Measurements from ENCODE around the gene XPNPEP1. TPM values are rescaled to one million over a fixed set of nuclear protein-coding genes. Genes with fewer than 3 reads are reported as not detected.

The XPNPEP1 gene
- total and polyA plus RNA-seq, 12 donors: 17.8 to 103 (median 58.4) TPM

- Histone ChIP-seq H3K9me3 (replicated peaks in 1 of 3) (no peaks in the 10 kb centered on the region), H3K27me3 (no peaks in the 10 kb centered on the region), H3K4me3 (no peak overlapping the region), H3K36me3 (replicated peaks in 1 of 2) (no peaks in the 10 kb centered on the region), H3K27ac (peak overlapping the region in 2 of 5 donors; percentile 52 to 72), H3K4me1 (replicated peaks in 1 of 2) (peaks cover 15 to 54% of the 10 kb centered on the region in 2 donors)
- 49 to 74% (median 63%) methylated on average over 5 of the region's 5 CpGs for WGBS, 4 donors
- TF ChIP-seq CTCF (IDR thresholded peaks at IDR 0.05): no peak
- no peak for TF ChIP-seq POLR2A (IDR thresholded peaks at IDR 0.05)
- intact Hi-C loops (cut with DNase I): no loop called here
- peak in 6 of 7 donors; percentile 42 to 75 (median 56) for DNase-seq
Measured at GRCh38 chr10:109898666-109899355, 24.5 kb downstream of the XPNPEP1 start.

GRCh38 chr10:109898007-109898406, 25.3 kb downstream of the XPNPEP1 start:
- WGBS, 4 donors: 94 to 97% (median 95%) methylated on average over 6 of the region's 6 CpGs
- intact Hi-C loops (cut with DNase I): no loop called here
- H3K4me1 ChIP-seq (replicated peaks in 1 of 2): peaks cover 23 to 54% of the 10 kb centered on the region in 2 donors

GRCh38 chr10:109895848-109896247, 27.5 kb downstream of the XPNPEP1 start:
- Histone ChIP-seq H3K9me3 (replicated peaks in 1 of 3) (no peaks in the 10 kb centered on the region), H3K27ac (peak overlapping the region in 3 of 5 donors; percentile 15 to 75 (median 48)), H3K4me3 (no peak overlapping the region), H3K36me3 (replicated peaks in 1 of 2) (peaks cover 0 to 8% of the 10 kb centered on the region in 2 donors), H3K27me3 (no peaks in the 10 kb centered on the region), H3K4me1 (replicated peaks in 1 of 2) (peaks cover 32 to 59% of the 10 kb centered on the region in 2 donors)
- DNase-seq: no peak
- TF ChIP-seq CTCF (IDR thresholded peaks at IDR 0.05) (no peak), POLR2A (IDR thresholded peaks at IDR 0.05) (no peak)
- intact Hi-C loops (cut with DNase I): no loop called here

More at GRCh38 chr10:109898007-109898406, 25.3 kb downstream of the XPNPEP1 start:
- Histone ChIP-seq H3K36me3 (replicated peaks in 1 of 2) (no peaks in the 10 kb centered on the region), H3K9me3 (replicated peaks in 1 of 3) (no peaks in the 10 kb centered on the region), H3K27ac (no peak overlapping the region), H3K4me3 (no peak overlapping the region), H3K27me3 (no peaks in the 10 kb centered on the region)
- TF ChIP-seq POLR2A (IDR thresholded peaks at IDR 0.05) (no peak), CTCF (IDR thresholded peaks at IDR 0.05) (no peak)
- no peak for DNase-seq

GRCh38 chr10:109895095-109895818, 28.1 kb downstream of the XPNPEP1 start:
- Histone ChIP-seq H3K9me3 (replicated peaks in 1 of 3) (no peaks in the 10 kb centered on the region), H3K27me3 (no peaks in the 10 kb centered on the region), H3K36me3 (replicated peaks in 1 of 2) (peaks cover 0 to 11% of the 10 kb centered on the region in 2 donors), H3K4me1 (replicated peaks in 1 of 2) (peaks cover 32 to 59% of the 10 kb centered on the region in 2 donors), H3K27ac (peak overlapping the region in 2 of 5 donors; percentile 48 to 75), H3K4me3 (no peak overlapping the region)
- DNase-seq: peak in 2 of 7 donors; percentile 15 to 40
- intact Hi-C loops (cut with DNase I): no loop called here
- TF ChIP-seq CTCF (IDR thresholded peaks at IDR 0.05): no peak
- WGBS, 4 donors: 81 to 87% (median 84%) methylated on average over 7 of the region's 7 CpGs

All from adrenal gland (tissue), 12 donors.